ENCODE results near the gene WBP2.
A peak's percentile ranks its signal among the peaks of the same experiment; 100 is the strongest.

WBP2 gene

DNA sequence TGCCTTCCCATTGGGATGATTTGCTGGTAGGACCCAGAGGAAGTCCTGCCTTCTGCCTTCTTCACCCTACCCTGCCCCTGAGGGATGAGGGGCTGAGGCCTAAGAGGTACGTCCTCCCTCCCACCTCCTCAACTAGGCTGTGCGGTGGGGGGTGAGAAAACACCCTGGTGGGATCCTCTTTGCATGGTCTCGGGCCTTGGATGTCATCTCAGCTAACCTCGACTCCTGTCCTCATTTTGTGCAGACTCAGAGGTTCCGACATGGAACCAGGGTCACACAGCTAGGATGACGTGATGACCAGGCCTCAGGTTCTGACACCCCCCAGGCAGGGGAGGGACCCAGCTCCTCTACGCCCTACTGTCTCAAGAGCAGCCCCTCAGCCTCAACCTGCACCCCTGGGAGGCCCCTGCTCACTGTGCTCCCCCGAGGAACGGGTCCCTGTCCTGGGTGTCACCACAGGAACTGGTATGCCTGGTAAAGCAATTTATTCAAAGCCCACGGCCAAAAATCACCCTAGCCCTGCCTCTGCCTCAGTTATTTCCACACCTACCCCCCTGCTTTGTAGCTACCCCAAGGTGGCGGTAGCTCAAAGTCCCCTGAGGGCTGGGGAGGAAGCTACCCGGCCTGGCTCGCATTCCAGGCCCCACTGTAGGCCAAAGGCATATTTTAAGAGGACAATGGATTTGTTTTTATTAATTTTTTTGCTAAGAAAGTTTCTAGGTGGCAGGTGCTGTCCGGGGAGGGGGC, 28.4 kb downstream of the WBP2 start:
- DNase-seq: no peak

DNA sequence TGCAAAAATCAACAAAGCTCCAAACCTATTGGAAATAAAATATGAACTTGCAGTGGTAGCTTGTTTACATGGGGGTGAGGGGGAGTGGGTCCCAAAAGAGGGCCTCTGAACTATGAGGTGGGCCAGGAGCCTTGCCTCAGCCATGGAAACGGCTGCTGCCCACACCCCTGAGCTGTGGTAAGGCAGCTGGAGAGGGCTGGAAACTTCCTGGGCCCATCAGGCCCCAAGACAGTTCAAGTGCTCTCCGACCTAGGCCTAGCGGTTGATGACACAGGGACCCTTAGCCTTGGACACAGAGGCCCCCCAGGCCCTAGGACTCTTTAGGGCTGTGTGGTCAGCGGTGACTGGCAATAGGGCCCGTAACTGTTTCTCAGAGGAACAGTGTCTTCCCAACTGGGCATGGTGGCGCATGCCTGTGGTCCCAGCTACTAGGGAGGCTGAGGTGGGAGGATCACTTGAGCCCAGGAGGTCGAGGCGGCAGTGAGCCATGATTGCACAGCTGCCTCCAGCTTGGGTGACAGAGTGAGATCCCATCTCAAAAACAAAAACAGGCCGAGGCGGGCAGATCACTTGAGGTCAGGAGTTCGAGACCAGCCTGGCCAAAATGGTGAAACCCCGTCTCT, 29.3 kb downstream of the WBP2 start:
- no peak for DNase-seq

DNA sequence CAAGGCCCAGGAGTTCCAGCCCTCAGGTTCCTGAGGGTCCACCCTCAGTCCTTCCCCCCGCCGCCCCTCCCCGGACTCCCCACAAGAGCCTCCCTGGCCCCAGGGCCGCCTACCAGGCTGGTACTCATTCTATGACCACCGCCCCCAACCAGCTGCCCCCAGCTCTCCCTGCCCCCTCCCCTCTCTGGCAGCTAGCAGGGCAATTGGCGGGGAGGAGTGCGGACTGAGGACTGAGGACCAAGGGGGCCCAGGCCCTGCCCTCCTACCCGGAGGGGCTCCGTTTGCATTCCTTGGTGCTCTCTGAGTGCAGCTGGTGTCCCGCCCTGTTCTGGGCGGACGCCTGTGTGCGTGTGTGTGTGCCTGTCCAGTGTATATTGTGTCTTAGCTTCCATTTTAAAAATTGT, 30.0 kb downstream of the WBP2 start:
- no peak for DNase-seq

DNA sequence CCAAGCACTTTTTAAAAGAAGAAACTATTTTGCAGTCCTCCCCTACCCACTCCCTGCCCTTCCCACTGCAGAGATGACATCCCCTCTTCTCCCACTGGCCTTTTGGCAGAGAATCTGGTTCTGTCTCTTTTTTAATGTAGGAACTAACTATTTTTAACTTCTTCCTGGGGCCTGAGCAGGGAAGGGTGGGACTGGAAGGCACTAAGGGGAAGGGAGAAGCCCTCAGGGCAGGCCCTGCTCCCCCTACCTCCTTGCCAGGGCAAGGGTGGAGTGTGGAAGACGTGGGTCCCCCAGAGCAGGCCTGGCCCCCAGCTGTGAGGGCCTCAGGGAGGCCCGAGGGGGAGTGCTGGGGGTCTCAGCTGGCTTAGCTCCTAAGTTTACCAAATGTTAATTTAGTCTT, 30.5 kb downstream of the WBP2 start:
- DNase-seq: no peak

DNA sequence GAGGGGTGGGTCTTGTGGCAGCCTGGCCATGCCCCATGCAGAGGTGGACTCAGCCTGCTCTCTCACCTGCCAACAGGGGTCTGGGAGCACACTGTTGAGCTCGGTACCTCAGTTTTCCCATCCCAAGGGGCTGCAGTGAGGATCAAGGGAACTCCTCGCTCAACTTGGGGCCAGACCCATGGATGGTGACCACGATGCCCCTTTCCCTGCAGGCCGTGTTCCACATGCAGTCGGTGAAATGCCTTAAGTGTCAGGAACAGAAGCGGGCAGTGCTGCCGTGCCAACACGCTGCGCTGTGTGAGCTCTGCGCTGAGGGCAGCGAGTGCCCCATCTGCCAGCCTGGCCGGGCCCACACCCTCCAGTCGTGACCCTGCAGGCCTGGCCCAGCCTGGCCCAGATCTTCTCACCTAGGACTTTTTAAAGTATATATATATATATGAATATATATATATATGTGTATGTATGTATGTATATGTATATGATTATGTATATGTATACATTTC, 31.0 kb downstream of the WBP2 start:
- DNase-seq: no peak

DNA sequence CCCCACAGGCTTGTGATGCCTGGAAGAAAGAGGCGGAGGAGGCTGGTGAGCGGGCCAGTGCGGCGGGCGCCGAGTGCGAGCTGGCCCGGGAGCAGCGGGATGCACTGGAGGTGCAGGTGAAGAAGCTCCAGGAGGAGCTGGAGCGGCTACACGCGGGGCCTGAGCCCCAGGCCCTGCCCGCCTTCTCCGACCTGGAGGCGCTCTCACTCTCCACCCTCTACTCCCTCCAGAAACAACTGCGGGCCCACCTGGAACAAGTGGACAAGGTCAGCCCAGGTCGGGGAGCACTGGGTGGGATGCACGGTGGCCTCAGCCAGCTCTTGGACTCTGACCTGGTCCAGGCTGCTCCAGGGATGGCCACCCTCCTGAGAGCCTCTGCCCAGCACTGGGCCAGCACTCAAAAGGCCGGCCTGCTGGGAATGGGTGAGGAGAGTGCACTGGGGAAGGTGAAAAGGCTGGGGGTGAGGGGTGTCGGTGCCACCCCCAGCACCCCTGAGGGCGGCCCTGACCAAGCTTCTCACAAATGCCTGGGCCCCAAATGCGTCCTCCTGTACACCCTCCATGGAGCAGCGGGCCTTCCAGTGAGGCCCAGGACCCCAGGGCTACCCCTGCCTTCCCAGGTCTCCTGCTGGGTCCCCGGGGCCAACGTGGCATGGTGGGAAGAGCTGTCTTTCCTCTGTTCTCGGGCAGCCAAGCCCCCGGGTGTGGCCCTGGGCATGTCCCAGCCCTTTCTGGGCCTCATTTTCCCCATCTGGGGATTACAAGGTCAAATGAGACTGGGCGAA, 31.7 kb downstream of the WBP2 start:
- no peak for DNase-seq

DNA sequence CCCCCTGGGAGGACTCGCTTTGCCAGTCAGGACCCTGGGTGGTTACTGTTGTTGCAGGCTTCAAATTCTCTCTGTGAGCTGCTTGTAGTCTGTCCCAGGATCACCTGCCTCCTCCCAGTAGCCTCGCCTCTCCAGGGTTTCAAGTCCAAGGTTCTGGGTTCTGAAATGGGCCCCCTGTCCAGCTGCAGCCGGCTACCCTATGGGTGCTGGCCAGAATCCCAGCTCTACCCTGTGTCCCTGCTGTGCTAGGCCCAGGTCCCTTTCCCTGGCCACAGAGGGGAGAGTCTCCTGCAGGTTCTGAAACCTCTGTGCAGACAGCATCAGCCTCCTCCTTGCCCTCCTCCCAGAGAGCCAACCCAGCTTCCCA, 32.4 kb downstream of the WBP2 start:
- no peak for DNase-seq

DNA sequence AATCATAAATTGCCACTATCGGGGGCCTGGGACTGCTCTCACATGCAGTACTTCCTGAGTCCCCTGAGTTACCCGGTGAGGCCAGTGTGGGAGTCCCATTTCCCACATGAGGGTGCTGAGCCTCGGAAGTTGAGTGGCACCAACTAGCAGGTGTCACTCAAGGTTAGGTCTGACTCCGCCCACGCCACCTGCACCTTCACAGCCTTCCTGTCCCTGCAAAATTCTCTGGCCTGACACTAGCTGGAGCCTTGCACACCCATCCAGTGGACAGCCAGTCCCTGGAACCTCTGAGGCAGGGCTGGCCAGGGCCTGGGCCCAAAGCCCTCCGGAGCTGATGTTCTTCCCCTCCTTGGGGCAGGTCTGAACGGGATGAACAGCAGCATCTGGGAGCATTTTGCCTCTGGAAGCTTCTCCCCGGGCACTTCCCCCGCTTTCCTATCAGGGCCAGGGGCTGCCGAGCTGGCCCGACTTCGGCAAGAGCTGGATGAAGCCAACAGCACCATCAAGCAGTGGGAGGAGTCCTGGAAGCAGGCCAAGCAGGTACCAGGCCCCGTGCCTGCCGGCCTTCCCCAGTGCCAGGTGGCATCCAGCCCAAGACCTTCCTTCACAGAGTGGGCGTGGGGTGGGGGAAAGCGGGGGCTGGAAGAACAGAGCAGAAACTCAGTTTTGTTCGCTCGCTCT, 32.9 kb downstream of the WBP2 start:
- peak in 2 of 4 experiments; percentile 14 to 27 for DNase-seq

DNA sequence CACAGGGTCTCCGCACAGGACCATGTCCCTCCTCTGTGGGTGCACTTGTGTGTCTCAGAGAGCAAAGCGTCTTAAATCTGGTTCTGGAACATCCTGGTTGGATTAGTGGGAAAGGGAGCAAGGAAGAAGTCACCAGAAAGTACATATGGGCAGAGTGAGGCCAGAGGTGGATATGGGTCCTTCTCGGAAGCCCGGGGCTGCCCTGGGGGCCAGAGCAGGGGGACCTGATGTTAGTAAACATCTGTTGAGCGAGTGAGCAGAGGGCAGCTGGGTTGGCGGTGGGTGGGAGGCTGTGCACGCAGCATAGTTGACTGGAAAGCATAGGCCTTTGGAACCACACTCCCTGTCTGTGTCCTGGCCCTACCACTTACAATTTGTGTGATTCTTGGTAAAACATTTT, 33.6 kb downstream of the WBP2 start:
- DNase-seq: no peak

DNA sequence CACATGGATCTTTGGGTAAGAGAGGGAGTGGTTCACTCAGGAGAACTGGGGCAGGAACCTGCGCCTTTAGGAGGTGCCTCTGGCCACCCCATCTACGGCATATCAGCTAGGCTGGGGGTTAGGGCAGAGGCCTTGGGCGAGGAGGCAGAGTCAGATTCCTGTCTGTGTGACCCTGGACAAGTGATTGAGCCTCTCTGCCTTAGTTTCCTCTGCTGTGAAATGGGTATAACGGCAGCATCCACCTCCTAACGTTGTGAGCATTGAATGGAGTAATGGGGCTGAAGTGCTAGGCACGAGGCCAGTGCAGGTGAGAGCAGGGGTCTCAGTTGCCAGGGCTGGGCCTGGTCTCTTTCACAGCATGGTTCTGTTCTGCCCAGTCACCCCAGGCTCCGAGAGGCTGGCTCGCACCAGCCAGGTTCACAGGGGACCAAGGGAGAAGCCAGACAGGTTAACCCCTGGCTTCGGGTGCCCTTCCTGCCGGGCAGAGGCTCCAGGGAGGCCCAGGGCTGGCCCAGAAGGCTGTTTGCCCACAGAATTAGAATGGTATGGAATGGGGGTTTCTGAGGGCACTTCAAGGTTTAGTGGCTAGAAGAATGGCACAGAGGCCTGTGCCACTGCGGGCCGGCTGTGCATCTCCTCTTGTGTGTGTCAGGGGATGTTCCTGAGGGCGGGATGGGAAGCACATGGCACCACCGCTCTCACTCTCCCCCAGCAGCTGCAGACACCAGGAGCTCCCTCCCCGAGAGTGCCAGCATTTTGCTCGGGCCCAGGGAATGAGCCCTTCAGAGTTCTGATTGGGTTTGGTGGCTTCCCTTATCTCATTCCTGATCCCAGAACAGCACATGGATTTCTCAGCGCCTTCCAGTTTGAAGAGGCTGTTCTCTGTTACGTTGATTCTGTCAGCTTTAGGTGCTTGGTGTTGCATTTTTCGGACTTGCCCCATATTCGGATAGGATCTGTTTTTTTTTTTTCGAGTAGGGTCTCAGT, 34.7 kb downstream of the WBP2 start:
- DNase-seq: no peak

DNA sequence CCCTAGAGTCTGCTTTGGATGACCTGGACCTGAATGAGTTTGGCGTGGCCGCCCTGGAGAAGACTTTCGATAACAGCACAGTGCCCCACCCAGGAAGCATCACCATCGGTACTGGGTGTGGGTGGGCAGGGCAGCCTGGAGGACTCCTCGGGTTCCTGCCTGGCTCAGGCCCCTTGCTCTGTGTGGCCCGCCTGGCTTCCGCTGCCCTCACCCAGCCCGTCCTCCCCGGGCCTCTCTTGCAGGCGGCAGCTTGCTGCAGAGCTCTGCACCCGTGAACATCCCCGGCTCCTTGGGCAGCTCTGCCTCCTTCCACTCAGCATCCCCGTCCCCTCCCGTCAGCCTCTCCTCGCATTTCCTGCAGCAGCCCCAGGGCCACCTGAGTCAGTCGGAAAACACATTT, 35.5 kb downstream of the WBP2 start:
- DNase-seq: no peak

DNA sequence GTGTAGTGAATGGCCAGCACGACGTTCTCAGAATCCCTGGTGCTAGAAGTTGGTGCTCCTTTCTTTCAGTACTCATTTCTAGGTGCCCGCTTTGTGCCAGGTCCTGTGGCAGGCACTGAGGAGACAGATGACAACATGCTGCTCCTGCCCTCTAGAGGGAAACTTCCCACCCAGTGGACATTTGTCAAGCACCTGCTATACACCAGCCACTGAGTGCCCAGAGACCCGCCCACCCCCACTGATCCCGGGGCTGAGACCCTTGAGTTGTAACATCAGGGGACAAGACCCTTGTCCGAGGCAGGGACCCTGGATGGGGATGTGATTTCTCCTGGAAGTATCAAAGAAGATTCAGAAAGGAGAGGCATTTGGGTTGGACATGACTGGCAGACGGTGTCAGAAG, 36.0 kb downstream of the WBP2 start:
- no peak for DNase-seq

DNA sequence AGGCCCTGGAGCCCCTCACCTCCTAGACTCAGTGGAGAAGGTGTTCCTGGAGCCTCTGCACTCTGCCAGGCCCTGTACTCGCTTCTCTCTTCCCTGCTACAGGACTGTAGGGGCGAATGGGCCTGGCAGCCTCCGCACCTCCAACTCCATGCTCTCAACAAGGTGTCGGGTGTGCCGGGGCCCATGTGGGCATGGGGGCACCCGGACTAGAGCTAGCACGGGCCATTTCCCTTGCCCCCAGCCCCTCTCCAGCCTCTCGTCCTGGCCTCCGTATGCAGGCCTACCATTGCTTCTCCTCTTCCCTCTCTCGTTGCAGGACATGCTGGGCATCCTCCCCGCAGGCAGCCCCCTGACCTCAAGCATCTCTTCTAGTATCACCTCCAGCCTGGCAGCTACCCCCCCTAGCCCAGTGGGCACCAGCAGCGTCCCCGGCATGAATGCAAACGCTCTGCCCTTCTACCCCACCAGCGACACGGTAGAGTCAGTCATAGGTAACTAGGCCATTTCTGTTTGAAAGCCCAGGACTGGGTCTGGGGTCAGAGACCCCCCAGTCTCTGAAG, 36.7 kb downstream of the WBP2 start:
- DNase-seq: no peak

DNA sequence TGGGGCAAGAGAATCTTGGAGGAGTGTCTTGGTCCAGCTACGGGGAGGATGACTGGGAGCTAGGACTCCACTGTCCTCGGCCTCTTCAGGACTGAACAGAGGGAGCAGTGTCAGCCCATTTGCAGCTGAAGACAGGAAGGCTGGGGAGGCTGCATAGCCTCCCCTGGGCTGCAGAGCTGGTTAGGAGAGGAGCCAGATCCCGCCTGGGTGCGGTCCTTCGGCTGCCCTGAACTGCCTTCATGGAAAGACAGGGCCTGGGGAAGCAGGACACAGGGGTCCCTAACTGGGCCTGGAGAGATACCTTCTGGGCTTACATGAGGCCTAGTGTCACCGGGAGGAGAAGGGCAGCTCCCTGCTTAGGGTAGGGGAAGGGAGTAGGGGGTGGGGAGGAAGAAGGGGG, 37.6 kb downstream of the WBP2 start:
- DNase-seq: no peak

DNA sequence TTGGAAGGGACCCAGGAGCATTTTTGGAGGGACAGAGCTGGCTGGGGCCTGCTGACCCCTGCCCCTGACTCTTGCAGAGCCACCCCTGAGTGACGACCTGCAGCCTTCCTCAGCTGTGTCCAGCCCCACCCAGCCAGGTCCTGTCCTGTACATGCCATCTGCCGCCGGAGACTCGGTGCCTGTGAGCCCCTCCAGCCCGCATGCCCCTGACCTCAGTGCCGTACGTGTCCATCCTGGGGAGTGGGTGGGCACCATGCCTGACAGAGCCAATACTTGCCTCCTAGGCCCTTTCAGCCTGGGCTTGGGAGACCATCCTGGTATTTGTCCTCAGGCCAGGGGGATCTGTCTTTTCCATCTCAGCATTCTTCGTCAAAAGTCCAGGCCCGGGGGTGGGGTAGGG, 38.4 kb downstream of the WBP2 start:
- no peak for DNase-seq

DNA sequence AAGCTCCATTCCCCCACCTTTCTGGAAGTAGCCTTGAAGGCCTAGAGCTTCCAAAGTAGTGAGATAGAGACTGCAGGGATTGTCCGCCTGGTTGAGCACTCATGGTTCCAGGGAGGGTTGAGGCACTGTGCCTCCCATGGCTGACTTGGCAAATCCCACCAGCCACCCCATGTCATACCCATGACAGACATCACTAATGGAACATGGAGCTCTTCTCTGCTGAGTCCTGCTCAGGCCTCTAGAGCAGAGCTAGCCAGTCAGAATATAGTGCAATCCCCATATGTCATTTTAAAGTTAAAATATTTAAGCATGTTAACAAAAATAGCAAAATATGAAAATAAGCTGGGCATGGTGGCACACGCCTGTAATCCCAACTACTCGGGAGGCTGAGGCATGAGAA, 39.7 kb downstream of the WBP2 start:
- DNase-seq: no peak

DNA sequence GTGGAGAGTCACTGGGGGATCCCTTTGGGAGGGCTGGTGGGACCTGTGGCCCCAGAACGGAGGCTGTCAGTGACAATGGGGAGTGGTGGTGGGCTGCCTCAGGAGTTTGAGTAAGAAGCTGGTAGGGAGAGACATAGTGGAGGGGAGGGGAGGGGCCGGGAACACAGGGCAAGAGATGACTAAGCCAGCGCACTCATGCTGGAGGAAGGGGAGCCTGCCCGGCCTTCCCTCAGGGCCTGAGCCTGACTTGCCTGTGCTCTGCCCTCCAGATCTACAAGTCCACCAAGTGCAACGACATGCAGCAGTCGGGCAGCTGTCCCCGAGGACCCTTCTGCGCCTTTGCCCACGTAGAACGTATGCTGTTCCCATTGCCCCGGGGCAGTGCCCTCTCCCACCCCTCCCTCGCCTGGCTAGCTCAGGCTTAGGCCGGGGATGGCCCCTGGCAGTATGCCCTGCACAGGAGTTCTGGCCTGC, 40.2 kb downstream of the WBP2 start:
- DNase-seq: no peak

DNA sequence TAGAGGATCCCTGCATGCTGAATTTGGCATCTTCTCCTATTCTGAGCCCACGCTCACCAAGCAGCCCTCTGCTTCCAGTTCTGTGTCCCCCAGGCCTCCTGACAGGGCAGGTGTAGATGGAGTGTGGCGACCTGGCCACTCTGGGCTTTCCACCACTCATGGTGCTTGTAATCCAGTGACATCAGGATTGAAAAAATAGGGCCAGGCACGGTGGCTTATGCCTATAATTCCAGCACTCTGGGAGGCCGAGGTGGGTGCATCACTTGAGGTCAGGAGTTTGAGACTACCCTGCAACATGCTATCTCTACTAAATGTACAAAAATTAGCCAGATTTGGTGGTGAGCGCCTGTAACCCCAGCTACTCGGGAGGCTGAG, 41.1 kb downstream of the WBP2 start:
- DNase-seq: no peak

DNA sequence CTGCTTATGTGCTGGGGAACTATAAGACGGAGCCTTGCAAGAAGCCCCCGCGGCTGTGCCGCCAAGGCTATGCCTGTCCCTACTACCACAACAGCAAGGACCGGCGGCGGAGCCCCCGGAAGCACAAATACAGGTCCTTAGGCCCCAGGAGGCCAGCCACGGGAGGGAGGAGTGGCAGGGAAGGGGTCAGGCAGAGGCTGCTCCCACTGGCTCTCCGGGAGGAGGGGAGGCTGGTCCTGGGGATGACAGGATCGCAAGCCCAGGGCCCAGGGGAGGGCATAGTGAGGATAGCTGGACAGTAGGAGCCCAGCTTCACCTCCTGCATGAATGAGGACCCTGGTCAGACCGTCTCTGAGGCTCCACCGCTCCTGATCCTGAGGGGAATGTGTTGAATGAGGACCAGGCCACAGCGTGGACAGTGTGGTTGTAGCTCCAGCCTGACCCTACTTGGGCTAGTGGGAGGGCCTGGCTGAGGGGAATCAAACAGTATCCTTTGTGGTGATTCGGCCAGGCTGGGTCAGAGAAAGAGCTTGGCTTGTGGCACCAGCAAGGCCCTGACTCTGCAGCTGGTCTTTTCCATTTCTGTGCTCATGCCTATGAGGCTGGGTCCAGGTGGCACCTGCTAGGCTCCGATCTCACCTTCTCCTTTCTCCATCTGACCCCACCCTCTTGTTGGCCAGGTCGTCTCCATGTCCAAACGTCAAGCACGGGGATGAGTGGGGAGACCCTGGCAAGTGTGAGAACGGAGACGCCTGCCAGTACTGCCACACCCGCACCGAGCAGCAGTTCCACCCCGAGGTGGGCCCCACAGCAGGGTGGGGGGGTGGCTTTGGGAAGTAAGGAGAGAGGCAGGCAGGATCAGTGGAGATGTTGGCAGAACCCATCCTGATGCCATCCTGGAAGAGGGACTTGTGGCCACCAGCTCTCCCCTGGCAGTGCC, 41.8 kb downstream of the WBP2 start:
- DNase-seq: no peak

Data from activated naive CD4-positive, alpha-beta T cell (primary cell).